KBM-7 (cell line): Measurements from ENCODE around the gene DTX4.

Experiments used
- DNase-seq: peaks from one replicate; pipeline ENCODE4 v3.0.0-alpha.2; 2015
- in situ Hi-C: fragments of 300-500 bp; cut with MboI; formaldehyde crosslinking; loops from 2 replicates; pipeline ENCODE4 v1.14.3; 2020; ENCODE audit warnings: low sequenced_read_pairs, low pct_unique_long_range_greater_than_20kb, mixed read lengths

DTX4 gene

GRCh38 chr11:59164028-59164427, 7.9 kb upstream of the DTX4 start:
- in situ Hi-C loops, result no loop called here
- no peak for DNase-seq

GRCh38 chr11:59172345-59173079, 580 bp downstream of the DTX4 start:
- in situ Hi-C loops, result no loop called here
- DNase-seq, result peak; percentile 48

GRCh38 chr11:59173080-59173963, 1.4 kb downstream of the DTX4 start:
- DNase-seq, result no peak
- in situ Hi-C loops, result no loop called here

- DNase-seq, result peak; percentile 35
- in situ Hi-C loops, result no loop called here
Observed at GRCh38 chr11:59173964-59174663, 2.2 kb downstream of the DTX4 start.

- DNase-seq, result no peak
- in situ Hi-C loops, result no loop called here
Observed at GRCh38 chr11:59174664-59175033, 2.7 kb downstream of the DTX4 start.

- in situ Hi-C loops, result no loop called here
- DNase-seq, result no peak
Observed at GRCh38 chr11:59175091-59175501, 3.2 kb downstream of the DTX4 start.

- no peak for DNase-seq
- in situ Hi-C loops, result no loop called here
Observed at GRCh38 chr11:59176330-59176729, 4.4 kb downstream of the DTX4 start.

- in situ Hi-C loops, result no loop called here
- DNase-seq, result no peak
Observed at GRCh38 chr11:59178402-59178801, 6.5 kb downstream of the DTX4 start.

- in situ Hi-C loops, result no loop called here
- DNase-seq, result no peak
Observed at GRCh38 chr11:59179121-59179520, 7.2 kb downstream of the DTX4 start.

GRCh38 chr11:59180168-59180776, 8.3 kb downstream of the DTX4 start:
- DNase-seq, result no peak
- in situ Hi-C loops, result no loop called here

GRCh38 chr11:59180907-59181306, 9.0 kb downstream of the DTX4 start:
- in situ Hi-C loops, result no loop called here
- DNase-seq, result no peak

GRCh38 chr11:59181746-59182456, 10.0 kb downstream of the DTX4 start:
- DNase-seq, result no peak
- in situ Hi-C loops, result no loop called here

GRCh38 chr11:59182457-59183151, 10.7 kb downstream of the DTX4 start:
- no peak for DNase-seq
- in situ Hi-C loops, result no loop called here

- in situ Hi-C loops, result no loop called here
- DNase-seq, result no peak
Observed at GRCh38 chr11:59183771-59184170, 11.8 kb downstream of the DTX4 start.

- no peak for DNase-seq
Observed at GRCh38 chr11:59184691-59185339, 12.9 kb downstream of the DTX4 start.

GRCh38 chr11:59185386-59185945, 13.5 kb downstream of the DTX4 start:
- in situ Hi-C loops, result no loop called here
- no peak for DNase-seq

More at GRCh38 chr11:59184691-59185339, 12.9 kb downstream of the DTX4 start:
- in situ Hi-C loops, result no loop called here

GRCh38 chr11:59186130-59186594, 14.2 kb downstream of the DTX4 start:
- peak; percentile 63 for DNase-seq

More at GRCh38 chr11:59186130-59186594, 14.2 kb downstream of the DTX4 start:
- in situ Hi-C loops, result no loop called here
